ENCODE measurements around the gene ALDH8A1. TPM values are rescaled to one million over a fixed set of nuclear protein-coding genes. Genes with fewer than 3 reads are reported as not detected.

The ALDH8A1 gene
- total and polyA plus RNA-seq, 2 of the 8 experiments (the other 6 are each of a cell fraction or from before 2014, with no cell fraction given), result 0.08 to 0.28 TPM

DNA sequence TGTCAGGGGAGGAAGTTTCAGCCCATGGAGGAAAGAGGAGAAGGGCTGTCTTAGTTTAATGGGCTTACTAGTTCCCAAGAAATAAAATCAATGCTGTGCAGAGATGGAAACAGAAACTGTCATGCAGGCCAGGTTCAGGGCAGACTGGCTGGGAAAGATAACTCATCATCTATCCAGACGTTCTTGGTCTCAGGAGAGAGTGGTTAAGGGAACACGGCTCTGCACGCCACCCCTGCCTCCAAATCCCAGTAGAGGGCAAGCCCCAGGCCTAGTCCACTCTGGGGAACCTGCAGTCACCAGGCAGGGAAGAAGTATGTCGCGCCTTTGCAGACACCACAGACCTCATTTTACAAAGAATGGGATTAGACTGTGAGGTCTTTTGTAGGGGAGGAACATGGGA, 12.5 kb downstream of the ALDH8A1 start:
- DNase-seq (ENCODE audit: low read depth in 1 of 2, low spot score in 2 of 2) (no peak), FAIRE-seq (no peak)
- Histone ChIP-seq H3K4me1 (replicated peaks in 1 of 4; ENCODE audit: control insufficient read depth in 3 of 4, insufficient read depth in 4 of 4, low read length in 3 of 4) (peaks cover 0 to 3% (median 0%) of the 10 kb centered on the region in 4 experiments; a peak in 1 of 7 replicates), H3K79me1 (ENCODE audit: low read depth, low read length) (no peaks in the 10 kb centered on the region), H3K27ac (ENCODE audit: low read depth, low read length) (no peak overlapping the region), H4K5ac (ENCODE audit: insufficient read length, low read depth, low read length) (no peak overlapping the region), H2AFZ (ENCODE audit: low read length) (no peak overlapping the region), H3K27me3 (replicated peaks in 1 of 4; ENCODE audit: control insufficient read depth in 3 of 4, extremely low read depth in 1 of 4, insufficient read depth in 3 of 4, low read length in 3 of 4) (no peaks in the 10 kb centered on the region), H4K20me1 (replicated peaks in 1 of 2; ENCODE audit: control insufficient read depth in 1 of 2, insufficient read depth in 2 of 2, low read length in 2 of 2) (no peaks in the 10 kb centered on the region), H3K36me3 (ENCODE audit: control insufficient read depth in 2 of 4, insufficient read depth in 4 of 4, low read length in 3 of 4) (no peaks in the 10 kb centered on the region), H4K91ac (replicated peaks; ENCODE audit: insufficient read length, low read length) (no peak overlapping the region), H3K9ac (replicated peaks in 1 of 4; ENCODE audit: extremely low read depth in 1 of 4, low read depth in 3 of 4, low read length in 3 of 4) (no peak overlapping the region), H2BK120ac (replicated peaks; ENCODE audit: low read depth, low read length) (no peak overlapping the region), H2BK20ac (ENCODE audit: low read length) (no peak overlapping the region), H4K8ac (ENCODE audit: extremely low read depth, insufficient read depth, low read length) (no peak overlapping the region), H3K23ac (ENCODE audit: insufficient read length) (no peak overlapping the region), H3K56ac (replicated peaks; ENCODE audit: insufficient read length, low read depth, low read length) (no peak overlapping the region), H2BK5ac (ENCODE audit: low read depth, low read length) (no peak overlapping the region; the same call in 1 of the 2 replicates), H3K4me3 (ENCODE audit: extremely low read depth in 1 of 4, insufficient read depth in 2 of 4, low read depth in 3 of 4, low read length in 4 of 4) (no peak overlapping the region), H3K4me2 (ENCODE audit: insufficient read depth in 1 of 2, low read depth in 2 of 2, low read length in 2 of 2) (no peak overlapping the region), H2BK12ac (ENCODE audit: low read depth, low read length) (no peak overlapping the region), H3K4ac (replicated peaks; ENCODE audit: insufficient read length, low read depth, low read length) (no peak overlapping the region), H3K14ac (ENCODE audit: insufficient read length) (no peak overlapping the region), H3K79me2 (ENCODE audit: control insufficient read depth in 1 of 2, insufficient read depth in 2 of 2, low read length in 2 of 2) (no peaks in the 10 kb centered on the region), H3K9me3 (ENCODE audit: insufficient read depth in 2 of 2, low read depth in 1 of 2, low read length in 1 of 2) (no peaks in the 10 kb centered on the region), H2AK5ac (ENCODE audit: low read depth, low read length) (no peak overlapping the region), H3K23me2 (ENCODE audit: low read depth, low read length) (no peaks in the 10 kb centered on the region), H3K18ac (ENCODE audit: extremely low read depth, low read length) (no peak overlapping the region), H2BK15ac (ENCODE audit: low read length) (no peak overlapping the region)
- POLR2A ChIA-PET (ENCODE audit: partially characterized antibody), result no interaction called here
- 92% methylated on average over 5 of the region's 5 CpGs; no CpG with 5 or more reads in 1 of the 2 experiments for WGBS, 2 experiments (ENCODE audit: extremely low coverage in 1 of 2, insufficient coverage in 1 of 2, insufficient read length in 1 of 2, insufficient replicate concordance in 2 of 2, low coverage in 1 of 2, low lambda C conversion rate in 2 of 2, missing lambda C conversion rate in 1 of 2)
- CTCF ChIA-PET (ENCODE audit: partially characterized antibody), result interaction anchor here (1.1 to 5.0 kb wide), 2 partner anchors 13 to 814 kb away, joined by 4 to 35 read pairs; partner anchors contain the start of gene ALDH8A1
- TF ChIP-seq FOSL1 (IDR thresholded peaks at IDR 0.05; ENCODE audit: insufficient read depth, low read depth, low read length), result no peak
- TF ChIP-seq RBBP5 (IDR thresholded peaks at IDR 0.05; ENCODE audit: borderline replicate concordance, low read depth, low read length), result no peak
- TF ChIP-seq BCL11A (IDR thresholded peaks at IDR 0.05; ENCODE audit: low read depth in 2 of 2, low read length in 2 of 2), result no peak
- no peak for TF ChIP-seq ZNF274 (IDR thresholded peaks at IDR 0.05; ENCODE audit: borderline replicate concordance, extremely low read depth, low read length)
- TF ChIP-seq, protein P1, sequence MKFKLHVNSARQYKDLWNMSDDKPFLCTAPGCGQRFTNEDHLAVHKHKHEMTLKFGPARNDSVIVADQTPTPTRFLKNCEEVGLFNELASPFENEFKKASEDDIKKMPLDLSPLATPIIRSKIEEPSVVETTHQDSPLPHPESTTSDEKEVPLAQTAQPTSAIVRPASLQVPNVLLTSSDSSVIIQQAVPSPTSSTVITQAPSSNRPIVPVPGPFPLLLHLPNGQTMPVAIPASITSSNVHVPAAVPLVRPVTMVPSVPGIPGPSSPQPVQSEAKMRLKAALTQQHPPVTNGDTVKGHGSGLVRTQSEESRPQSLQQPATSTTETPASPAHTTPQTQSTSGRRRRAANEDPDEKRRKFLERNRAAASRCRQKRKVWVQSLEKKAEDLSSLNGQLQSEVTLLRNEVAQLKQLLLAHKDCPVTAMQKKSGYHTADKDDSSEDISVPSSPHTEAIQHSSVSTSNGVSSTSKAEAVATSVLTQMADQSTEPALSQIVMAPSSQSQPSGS (IDR thresholded peaks at IDR 0.05; ENCODE audit: low read length), result no peak
- no peak for TF ChIP-seq SIN3A (conservative IDR thresholded peaks at IDR 0.05 in 1 of 2, IDR thresholded peaks at IDR 0.05 in 1 of 2; ENCODE audit: low read depth in 1 of 2, low read length in 2 of 2)
- TF ChIP-seq TAF1 (IDR thresholded peaks at IDR 0.05; ENCODE audit: low read depth, low read length), result no peak
- TF ChIP-seq, protein P2, sequence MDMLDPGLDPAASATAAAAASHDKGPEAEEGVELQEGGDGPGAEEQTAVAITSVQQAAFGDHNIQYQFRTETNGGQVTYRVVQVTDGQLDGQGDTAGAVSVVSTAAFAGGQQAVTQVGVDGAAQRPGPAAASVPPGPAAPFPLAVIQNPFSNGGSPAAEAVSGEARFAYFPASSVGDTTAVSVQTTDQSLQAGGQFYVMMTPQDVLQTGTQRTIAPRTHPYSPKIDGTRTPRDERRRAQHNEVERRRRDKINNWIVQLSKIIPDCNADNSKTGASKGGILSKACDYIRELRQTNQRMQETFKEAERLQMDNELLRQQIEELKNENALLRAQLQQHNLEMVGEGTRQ (IDR thresholded peaks at IDR 0.05; ENCODE audit: low read length), result no peak
- TF ChIP-seq JUND (IDR thresholded peaks at IDR 0.05; ENCODE audit: low read length), result no peak
